CD4-positive, alpha-beta T cell treated with Interleukin-1 beta for 1 hour (primary cell): Measurements from ENCODE around the gene LAG3.

Experiments
- DNase-seq, 2 donors: peaks; one replicate each; pipeline ENCODE4 v3.0.0-alpha.2; 2020 to 2022

The LAG3 gene

GRCh38 chr12:6824901-6825381 lies 52.6 kb downstream of the LAG3 start:
- DNase-seq = no peak

GRCh38 chr12:6825398-6826124 lies 53.2 kb downstream of the LAG3 start:
- peak; percentile 77 to 80 for DNase-seq

GRCh38 chr12:6826125-6826733 lies 53.9 kb downstream of the LAG3 start:
- no peak for DNase-seq

GRCh38 chr12:6826734-6827436 lies 54.6 kb downstream of the LAG3 start:
- DNase-seq = no peak

- peak; percentile 23 to 33 for DNase-seq
Measured at GRCh38 chr12:6827437-6827911, 55.2 kb downstream of the LAG3 start.
